Measurements from ENCODE around the gene GALNT6. TPM values are rescaled to one million over a fixed set of nuclear protein-coding genes. Genes with fewer than 3 reads are reported as not detected.
A peak's percentile ranks its signal among the peaks of the same experiment; 100 is the strongest.

GALNT6 gene
- total and polyA plus RNA-seq, 8 donors: 2.7 to 16.6 (median 9.3) TPM

DNA sequence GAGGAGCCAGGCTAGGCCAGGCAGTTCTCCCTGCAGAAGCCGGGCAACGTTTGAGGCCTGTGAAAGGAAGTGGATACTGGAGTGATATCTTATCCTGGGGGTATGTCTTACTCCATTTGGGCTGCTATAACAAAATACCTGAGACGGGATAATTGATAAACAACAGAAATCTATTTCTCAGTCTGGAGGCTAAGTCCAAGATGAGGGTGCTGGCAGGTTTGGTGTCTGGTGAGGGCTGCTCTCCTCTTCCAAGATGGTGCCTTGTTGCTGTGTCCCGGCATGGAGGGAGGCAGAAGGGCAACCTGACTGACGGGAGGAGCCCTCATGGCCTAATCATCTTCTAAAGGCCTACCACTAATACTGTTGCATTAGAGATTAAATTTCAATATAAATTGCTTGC, 15.7 kb upstream of the GALNT6 start:
- Histone ChIP-seq H3K4me1 (no peaks in the 10 kb centered on the region), H3K27me3 (no peaks in the 10 kb centered on the region), H3K4me3 (no peak overlapping the region), H3K36me3 (no peaks in the 10 kb centered on the region), H3K9me3 (no peaks in the 10 kb centered on the region), H3K27ac (no peak overlapping the region)
- WGBS, 2 donors: 94% methylated on average over 5 of the region's 5 CpGs
- intact Hi-C loops (cut with DNase I): no loop called here
- no peak for FAIRE-seq
- TF ChIP-seq, protein P1, sequence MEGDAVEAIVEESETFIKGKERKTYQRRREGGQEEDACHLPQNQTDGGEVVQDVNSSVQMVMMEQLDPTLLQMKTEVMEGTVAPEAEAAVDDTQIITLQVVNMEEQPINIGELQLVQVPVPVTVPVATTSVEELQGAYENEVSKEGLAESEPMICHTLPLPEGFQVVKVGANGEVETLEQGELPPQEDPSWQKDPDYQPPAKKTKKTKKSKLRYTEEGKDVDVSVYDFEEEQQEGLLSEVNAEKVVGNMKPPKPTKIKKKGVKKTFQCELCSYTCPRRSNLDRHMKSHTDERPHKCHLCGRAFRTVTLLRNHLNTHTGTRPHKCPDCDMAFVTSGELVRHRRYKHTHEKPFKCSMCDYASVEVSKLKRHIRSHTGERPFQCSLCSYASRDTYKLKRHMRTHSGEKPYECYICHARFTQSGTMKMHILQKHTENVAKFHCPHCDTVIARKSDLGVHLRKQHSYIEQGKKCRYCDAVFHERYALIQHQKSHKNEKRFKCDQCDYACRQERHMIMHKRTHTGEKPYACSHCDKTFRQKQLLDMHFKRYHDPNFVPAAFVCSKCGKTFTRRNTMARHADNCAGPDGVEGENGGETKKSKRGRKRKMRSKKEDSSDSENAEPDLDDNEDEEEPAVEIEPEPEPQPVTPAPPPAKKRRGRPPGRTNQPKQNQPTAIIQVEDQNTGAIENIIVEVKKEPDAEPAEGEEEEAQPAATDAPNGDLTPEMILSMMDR (IDR thresholded peaks at IDR 0.05): no peak
- no peak for DNase-seq
- no peak for ATAC-seq

DNA sequence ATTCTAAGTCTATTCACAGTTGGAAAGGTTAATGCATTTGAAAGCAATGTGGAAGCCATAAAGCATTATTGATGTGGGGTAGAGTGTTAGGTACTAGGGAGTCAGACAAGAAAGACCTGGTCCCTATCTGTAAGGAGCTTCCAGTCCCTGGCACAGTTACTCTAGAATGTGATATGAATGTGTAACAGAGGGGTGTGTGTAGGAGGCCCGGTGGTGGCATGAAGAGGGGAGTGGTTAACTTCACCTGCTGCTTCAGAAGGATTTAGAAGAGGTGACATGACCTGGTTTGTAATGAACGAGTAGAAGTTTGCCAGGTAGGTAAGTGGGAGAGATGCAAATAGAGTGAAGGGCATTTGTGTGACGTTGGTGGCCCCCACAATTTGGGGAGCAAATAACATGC, 15.1 kb upstream of the GALNT6 start:
- FAIRE-seq (no peak), ATAC-seq (peak in 1 of 4 donors; percentile 31), DNase-seq (no peak)
- H3K27me3 ChIP-seq: no peaks in the 10 kb centered on the region
- no peak overlapping the region for H3K4me3 ChIP-seq
- TF ChIP-seq, protein P1 (IDR thresholded peaks at IDR 0.05): no peak
- intact Hi-C loops (cut with DNase I): no loop called here
- H3K36me3 ChIP-seq: no peaks in the 10 kb centered on the region
- H3K9me3 ChIP-seq: no peaks in the 10 kb centered on the region
- no peaks in the 10 kb centered on the region for H3K4me1 ChIP-seq
- H3K27ac ChIP-seq: no peak overlapping the region
- WGBS, 2 donors: 62 to 65% methylated on average over 3 of the region's 3 CpGs

DNA sequence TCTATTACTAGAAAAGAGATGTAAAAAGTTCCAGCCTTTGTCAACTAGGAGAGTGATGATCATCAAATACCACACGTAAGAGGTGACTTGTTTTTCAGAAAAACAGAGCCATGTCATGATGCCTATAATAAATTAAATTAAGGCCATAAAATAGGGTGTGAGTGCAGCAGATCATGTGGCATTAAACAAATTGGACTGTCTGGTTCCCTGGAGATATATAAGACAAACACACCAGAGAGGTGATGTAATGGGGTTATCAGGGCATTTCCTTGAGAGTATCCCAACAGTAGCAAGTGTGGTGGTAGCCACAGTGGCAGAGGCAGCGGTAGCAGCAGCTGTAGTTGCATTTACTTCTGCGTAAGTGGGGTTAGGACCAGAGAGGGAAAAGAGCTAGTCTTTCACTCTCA, 14.6 kb upstream of the GALNT6 start:
- peak in 3 of 4 donors; percentile 70 to 77 (median 73) for ATAC-seq
- H3K9me3 ChIP-seq: no peaks in the 10 kb centered on the region
- no peaks in the 10 kb centered on the region for H3K27me3 ChIP-seq
- H3K27ac ChIP-seq: no peak overlapping the region
- 81 to 86% methylated on average over 3 of the region's 3 CpGs for WGBS, 2 donors
- no peak overlapping the region for H3K4me3 ChIP-seq
- FAIRE-seq: no peak
- intact Hi-C loops (cut with DNase I): no loop called here
- TF ChIP-seq, protein P1 (IDR thresholded peaks at IDR 0.05): no peak
- H3K36me3 ChIP-seq: no peaks in the 10 kb centered on the region
- no peaks in the 10 kb centered on the region for H3K4me1 ChIP-seq
- DNase-seq: no peak

DNA sequence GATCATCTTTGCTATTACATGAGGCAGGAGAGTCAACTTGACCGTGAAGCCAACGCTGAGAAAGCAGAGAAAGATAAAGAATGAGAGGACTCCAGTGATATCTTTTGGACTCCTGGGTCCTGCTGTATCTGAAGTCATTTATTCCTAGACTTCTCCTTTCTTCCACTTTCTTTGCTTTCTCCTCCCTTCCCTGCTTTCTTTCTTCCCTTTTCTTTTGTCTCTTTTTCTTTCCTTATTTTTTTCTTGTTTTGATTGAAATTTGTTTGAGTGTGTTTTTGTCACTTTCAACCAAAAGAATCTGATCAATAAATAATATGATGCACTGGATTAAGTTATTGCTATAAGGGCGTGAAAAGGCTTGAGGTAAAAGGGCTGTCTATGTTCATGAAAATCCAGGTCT, 13.4 kb upstream of the GALNT6 start:
- TF ChIP-seq, protein P1 (IDR thresholded peaks at IDR 0.05): no peak
- whole genome bisulfite sequencing, 2 donors: 90 to 92% methylated on average over 3 of the region's 3 CpGs
- DNase-seq (no peak), ATAC-seq (no peak), FAIRE-seq (no peak)
- intact Hi-C loops (cut with DNase I): no loop called here
- Histone ChIP-seq H3K36me3 (no peaks in the 10 kb centered on the region), H3K27me3 (no peaks in the 10 kb centered on the region), H3K27ac (no peak overlapping the region), H3K4me1 (no peaks in the 10 kb centered on the region), H3K9me3 (no peaks in the 10 kb centered on the region), H3K4me3 (no peak overlapping the region)

DNA sequence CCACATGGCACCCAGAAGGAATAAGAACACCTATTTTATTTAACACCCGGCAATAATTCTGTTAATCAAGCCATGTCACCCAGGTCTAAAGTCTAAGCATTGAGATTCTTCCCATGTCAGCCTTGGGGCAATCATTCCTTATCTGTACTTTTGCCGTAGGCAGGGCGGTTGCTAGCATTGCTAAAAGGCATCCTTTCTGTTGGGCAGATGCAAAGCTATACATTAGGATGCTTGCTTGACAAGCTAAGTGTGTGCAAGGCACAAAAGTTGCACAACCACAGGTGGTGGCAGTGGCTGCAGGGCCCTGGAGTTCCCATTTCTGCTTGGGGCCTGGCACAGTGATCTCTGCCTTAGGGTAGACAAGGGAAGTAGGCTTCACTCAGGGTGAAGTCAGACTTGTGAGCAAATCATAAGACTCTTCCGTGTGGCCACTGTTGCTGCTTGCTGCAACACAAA, 12.5 kb upstream of the GALNT6 start:
- 89 to 90% methylated on average over 4 of the region's 4 CpGs for WGBS, 2 donors
- intact Hi-C loops (cut with DNase I): no loop called here
- TF ChIP-seq, protein P1 (IDR thresholded peaks at IDR 0.05): no peak
- FAIRE-seq: no peak
- ATAC-seq: peak in 2 of 4 donors; percentile 57 to 81
- H3K4me1 ChIP-seq: no peaks in the 10 kb centered on the region
- no peak for DNase-seq
- no peak overlapping the region for H3K4me3 ChIP-seq
- no peaks in the 10 kb centered on the region for H3K36me3 ChIP-seq
- H3K27me3 ChIP-seq: no peaks in the 10 kb centered on the region
- H3K9me3 ChIP-seq: no peaks in the 10 kb centered on the region
- H3K27ac ChIP-seq: no peak overlapping the region

Data from pancreas (tissue), 10 donors.